ENCODE measurements around the gene CCDC171. TPM values are rescaled to one million over a fixed set of nuclear protein-coding genes. Genes with fewer than 3 reads are reported as not detected.

CCDC171 gene
- polyA plus RNA-seq, 3 donors, result 0.22 to 1.1 (median 0.97) TPM

GRCh38 chr9:15927161-15927560, 374.3 kb downstream of the CCDC171 start:
- 59 to 77% (median 67%) methylated on average over 2 of the region's 2 CpGs for WGBS, 3 donors
- no peak overlapping the region for H3K27ac ChIP-seq (ENCODE audit: low read depth, low read length)

- no peak overlapping the region for H3K27ac ChIP-seq (ENCODE audit: low read depth, low read length)
- 62 to 85% (median 62%) methylated on average over 2 of the region's 2 CpGs for WGBS, 3 donors
Observed at GRCh38 chr9:15935661-15936305, 382.9 kb downstream of the CCDC171 start.

GRCh38 chr9:15936306-15936921, 383.6 kb downstream of the CCDC171 start:
- no peak overlapping the region for H3K27ac ChIP-seq (ENCODE audit: low read depth, low read length)
- 53 to 70% (median 61%) methylated on average over 5 of the region's 5 CpGs for WGBS, 3 donors

GRCh38 chr9:15942831-15943424, 390.1 kb downstream of the CCDC171 start:
- WGBS, 3 donors, result 78 to 82% (median 78%) methylated on average over 3 of the region's 3 CpGs

GRCh38 chr9:15944341-15944740, 391.5 kb downstream of the CCDC171 start:
- H3K27ac ChIP-seq (ENCODE audit: low read depth, low read length), result no peak overlapping the region
- WGBS, 3 donors, result 88 to 93% (median 89%) methylated on average over 3 of the region's 3 CpGs

More at GRCh38 chr9:15942831-15943424, 390.1 kb downstream of the CCDC171 start:
- H3K27ac ChIP-seq (ENCODE audit: low read depth, low read length), result no peak overlapping the region

- WGBS, 3 donors, result 69 to 87% (median 70%) methylated on average over 1 of the region's 1 CpG
- no peak overlapping the region for H3K27ac ChIP-seq (ENCODE audit: low read depth, low read length)
Observed at GRCh38 chr9:15959663-15960062, 406.8 kb downstream of the CCDC171 start.

- WGBS, 3 donors, result 65 to 76% (median 73%) methylated on average over 3 of the region's 3 CpGs
- H3K27ac ChIP-seq (ENCODE audit: low read depth, low read length), result no peak overlapping the region
Observed at GRCh38 chr9:15961217-15961616, 408.4 kb downstream of the CCDC171 start.

- no peak overlapping the region for H3K27ac ChIP-seq (ENCODE audit: low read depth, low read length)
- 94 to 99% (median 95%) methylated on average over 2 of the region's 2 CpGs for WGBS, 3 donors
Observed at GRCh38 chr9:15965246-15965745, 412.5 kb downstream of the CCDC171 start.

GRCh38 chr9:15966471-15966870, 413.6 kb downstream of the CCDC171 start:
- 77 to 92% (median 80%) methylated on average over 1 of the region's 1 CpG for WGBS, 3 donors
- no peak overlapping the region for H3K27ac ChIP-seq (ENCODE audit: low read depth, low read length)

GRCh38 chr9:15967068-15967467, 414.2 kb downstream of the CCDC171 start:
- WGBS, 3 donors, result 79 to 83% (median 81%) methylated on average over 3 of the region's 3 CpGs
- H3K27ac ChIP-seq (ENCODE audit: low read depth, low read length), result no peak overlapping the region

- 84 to 91% (median 87%) methylated on average over 4 of the region's 4 CpGs for WGBS, 3 donors
- no peak overlapping the region for H3K27ac ChIP-seq (ENCODE audit: low read depth, low read length)
Observed at GRCh38 chr9:15972760-15973159, 419.9 kb downstream of the CCDC171 start.

- no peak overlapping the region for H3K27ac ChIP-seq (ENCODE audit: low read depth, low read length)
Observed at GRCh38 chr9:15975101-15975778, 422.4 kb downstream of the CCDC171 start.

- WGBS, 3 donors, result 92 to 95% (median 94%) methylated on average over 5 of the region's 5 CpGs
- no peak overlapping the region for H3K27ac ChIP-seq (ENCODE audit: low read depth, low read length)
Observed at GRCh38 chr9:15977438-15977837, 424.6 kb downstream of the CCDC171 start.

GRCh38 chr9:15982182-15982581, 429.3 kb downstream of the CCDC171 start:
- H3K27ac ChIP-seq (ENCODE audit: low read depth, low read length), result no peak overlapping the region
- WGBS, 3 donors, result 67 to 78% (median 76%) methylated on average over 5 of the region's 5 CpGs

GRCh38 chr9:15999422-16000339, 446.8 kb downstream of the CCDC171 start:
- H3K27ac ChIP-seq (ENCODE audit: low read depth, low read length), result no peak overlapping the region
- 74 to 88% (median 76%) methylated on average over 7 of the region's 7 CpGs for WGBS, 3 donors

GRCh38 chr9:16000811-16001210, 448.0 kb downstream of the CCDC171 start:
- 82 to 93% (median 92%) methylated on average over 2 of the region's 2 CpGs for WGBS, 3 donors
- no peak overlapping the region for H3K27ac ChIP-seq (ENCODE audit: low read depth, low read length)

- H3K27ac ChIP-seq (ENCODE audit: low read depth, low read length), result no peak overlapping the region
- 91 to 99% (median 93%) methylated on average over 2 of the region's 2 CpGs for WGBS, 3 donors
Observed at GRCh38 chr9:16001856-16002255, 449.0 kb downstream of the CCDC171 start.

- WGBS, 3 donors, result 86 to 89% (median 87%) methylated on average over 3 of the region's 3 CpGs
- H3K27ac ChIP-seq (ENCODE audit: low read depth, low read length), result no peak overlapping the region
Observed at GRCh38 chr9:16002816-16003215, 450.0 kb downstream of the CCDC171 start.

All from adipose tissue (tissue), 3 donors.